GM19372 (cell line): ENCODE results near the gene WWOX.
"Not testable (repeated sequence)": the region's sequence is repeated elsewhere in the genome, so short reads cannot be mapped to it uniquely, and the experiment has no call there.

Experiments used
- ATAC-seq: cut with Tn5 transposase; IDR thresholded peaks from one replicate; pipeline ENCODE4 v1.9.1; 2021; ENCODE audit warnings: mild to moderate bottlenecking, low read depth, moderate library complexity; ENCODE audit not compliant: unreplicated experiment

Gene WWOX

GRCh38 chr16:79217375-79218011 lies 1118.0 kb downstream of the WWOX start:
- ATAC-seq: no peak

GRCh38 chr16:79218351-79218750 lies 1118.9 kb downstream of the WWOX start:
- no peak for ATAC-seq

- ATAC-seq: not testable (repeated sequence)
Observed at GRCh38 chr16:79225994-79226393, 1126.5 kb downstream of the WWOX start.

- ATAC-seq: no peak
Observed at GRCh38 chr16:79229361-79229760, 1129.9 kb downstream of the WWOX start.

- not testable (repeated sequence) for ATAC-seq
Observed at GRCh38 chr16:79245700-79246099, 1146.2 kb downstream of the WWOX start.

- ATAC-seq: no peak
Observed at GRCh38 chr16:79247386-79247785, 1147.9 kb downstream of the WWOX start.

GRCh38 chr16:79248351-79248750 lies 1148.9 kb downstream of the WWOX start:
- no peak for ATAC-seq

GRCh38 chr16:79250502-79251098 lies 1151.1 kb downstream of the WWOX start:
- ATAC-seq: no peak

GRCh38 chr16:79253100-79253631 lies 1153.7 kb downstream of the WWOX start:
- no peak for ATAC-seq

GRCh38 chr16:79257953-79258490 lies 1158.6 kb downstream of the WWOX start:
- no peak for ATAC-seq

- ATAC-seq: not testable (repeated sequence)
Observed at GRCh38 chr16:79260890-79261289, 1161.4 kb downstream of the WWOX start.

GRCh38 chr16:79261481-79261940 lies 1162.1 kb downstream of the WWOX start:
- ATAC-seq: peak; percentile 61

GRCh38 chr16:79261944-79262552 lies 1162.6 kb downstream of the WWOX start:
- no peak for ATAC-seq
